GM12878 (cell line): ENCODE measurements around the gene B3GNT4. TPM values are rescaled to one million over a fixed set of nuclear protein-coding genes. Genes with fewer than 3 reads are reported as not detected.

Experiments used
- ATAC-seq: fragments of 200-7000 bp; cut with Tn5 transposase; 3 replicates; pipeline ENCODE4 v1.9.1; 2020; ENCODE audit warnings: mild to moderate bottlenecking, moderate library complexity
- BruUV-seq: library from RNA; stranded (reverse); fragments of 400-500 nt; replicated peaks from 2 replicates; lab custom pipeline; 2021; lab: Mats Ljungman, UMichigan
- CTCF ChIA-PET: fragments of 300-600 bp; sonication (Branson Sonifier 250); formaldehyde crosslinking; extraction: SDS; loops from one replicate; lab custom pipeline; 2021; ENCODE audit warnings: inconsistent platforms; lab: Yijun Ruan, JAX
- POLR2A ChIA-PET: fragments of 350-600 bp; formaldehyde crosslinking; extraction: SDS; loops from one replicate; lab custom pipeline; 2021; ENCODE audit warnings: inconsistent platforms; lab: Charles Lee
- RAD21 ChIA-PET: fragments of 300-600 bp; sonication (Branson Sonifier 250); formaldehyde crosslinking; loops from one replicate; lab custom pipeline; 2023; ENCODE audit warnings: antibody characterized with exemption; ENCODE audit not compliant: unreplicated experiment; lab: Charles Lee
- SMC1A ChIA-PET: fragments of 300-600 bp; sonication (Branson Sonifier 250); formaldehyde crosslinking; loops from one replicate; lab custom pipeline; 2023; ENCODE audit not compliant: unreplicated experiment, uncharacterized antibody; lab: Charles Lee
- DNase-seq: peaks from one replicate; pipeline ENCODE4 v3.0.0-alpha.2; 2011; ENCODE audit warnings: low read depth, low spot score
- FAIRE-seq: peaks from 3 replicates; lab custom pipeline; 2011; peaks lifted over from hg19 to GRCh38; lab: Jason Lieb, UNC
- H2AFZ ChIP-seq: 2 replicates; pipeline ENCODE4 v1.6.0; 2011; ENCODE audit warnings: low read depth, low read length, control low read depth; ENCODE audit not compliant: control insufficient read depth
- H3K27ac ChIP-seq: 2 replicates; pipeline ENCODE4 v1.5.1; 2011; ENCODE audit warnings: control low read depth; ENCODE audit not compliant: control insufficient read depth, insufficient read depth
- H3K27me3 ChIP-seq, 2 experiments: replicated peaks in 1 of 2; 2 replicates each; pipeline versions ENCODE4 v1.6.0 to v1.6.1; 2011; ENCODE audit warnings: low read length in 1 of 2; ENCODE audit not compliant: control insufficient read depth in 2 of 2, insufficient read depth in 2 of 2
- H3K36me3 ChIP-seq, 2 experiments: 2 replicates each; pipeline ENCODE4 v1.5.1; 2011; ENCODE audit warnings: low read length in 1 of 2; ENCODE audit not compliant: control insufficient read depth in 2 of 2, insufficient read depth in 2 of 2
- H3K4me1 ChIP-seq: 2 replicates; pipeline ENCODE4 v1.6.1; 2011; ENCODE audit warnings: mild to moderate bottlenecking, low read length, moderate library complexity, mixed read lengths; ENCODE audit not compliant: control insufficient read depth, insufficient read depth
- H3K4me2 ChIP-seq: 2 replicates; pipeline ENCODE4 v1.6.0; 2011; ENCODE audit warnings: control low read depth; ENCODE audit not compliant: control insufficient read depth, insufficient read depth
- H3K4me3 ChIP-seq: fragments of 200-600 bp; sonication (generic); 2 replicates; pipeline ENCODE4 v1.5.1; 2016
- H3K79me2 ChIP-seq: 2 replicates; pipeline ENCODE4 v1.6.0; 2011; ENCODE audit warnings: low read length; ENCODE audit not compliant: control insufficient read depth, insufficient read depth
- H3K9ac ChIP-seq: 2 replicates; pipeline ENCODE4 v1.8.0; 2011; ENCODE audit warnings: low read length, control low read depth, mixed read lengths; ENCODE audit not compliant: control insufficient read depth, insufficient read depth
- H3K9me3 ChIP-seq: replicated peaks from 3 replicates; pipeline ENCODE4 v1.5.1; 2011; ENCODE audit warnings: mild to moderate bottlenecking, low read length; ENCODE audit not compliant: control insufficient read depth, insufficient read depth
- H4K20me1 ChIP-seq: 2 replicates; pipeline ENCODE4 v1.6.0; 2011; ENCODE audit not compliant: control insufficient read depth, insufficient read depth
- BHLHE40 ChIP-seq, 2 experiments: fragments of 450-650 bp in 1 of 2; IDR thresholded peaks; 2 replicates each; pipeline ENCODE4 v1.6.1; 2011 to 2017; ENCODE audit warnings: low read depth in 2 of 2, borderline replicate concordance in 1 of 2, improper control_type of control experiment in 1 of 2, low read length in 1 of 2, mild to moderate bottlenecking in 1 of 2
- CBX3 ChIP-seq: fragments of 200-600 bp; sonication (generic); IDR thresholded peaks from 2 replicates; pipeline ENCODE4 v1.6.1; 2016; ENCODE audit warnings: low read depth, borderline replicate concordance
- MEF2A ChIP-seq: IDR thresholded peaks from 2 replicates; pipeline ENCODE4 v1.6.1; 2011; ENCODE audit warnings: low read depth, mild to moderate bottlenecking, low read length, moderate library complexity; ENCODE audit not compliant: insufficient read depth
- POLR2AphosphoS2 ChIP-seq: IDR thresholded peaks from 2 replicates; pipeline ENCODE4 v1.6.1; 2011; ENCODE audit warnings: low read depth, mild to moderate bottlenecking, low read length, improper control_type of control experiment, moderate library complexity
- SIX5 ChIP-seq: IDR thresholded peaks from 2 replicates; pipeline ENCODE4 v1.6.1; 2011; ENCODE audit warnings: mild to moderate bottlenecking, low read depth, low read length, moderate library complexity; ENCODE audit not compliant: severe bottlenecking
- ZNF217 ChIP-seq: fragments of 450-650 bp; IDR thresholded peaks from 2 replicates; pipeline ENCODE4 v1.6.1; 2017; ENCODE audit warnings: antibody characterized with exemption, mild to moderate bottlenecking
- ZNF592 ChIP-seq: fragments of 450-650 bp; IDR thresholded peaks from 2 replicates; pipeline ENCODE4 v1.6.1; 2017; ENCODE audit warnings: mild to moderate bottlenecking, moderate library complexity
- WGBS: methylation state at CpG from one replicate; pipeline ENCODE4 v1.1.6; 2016; ENCODE audit warnings: low lambda C conversion rate; ENCODE audit not compliant: insufficient replicate concordance, insufficient coverage; ENCODE audit errors: missing lambda C conversion rate; 5-methylcytosine and 5-hydroxymethylcytosine counted together
- in situ Hi-C: fragments of 300-500 bp; cut with MboI; formaldehyde crosslinking; loops from 9 replicates; pipeline ENCODE4 v1.14.3; 2018; ENCODE audit warnings: mixed read lengths
- intact Hi-C: fragments of 100-400 bp; cut with micrococcal nuclease; formaldehyde crosslinking; loops from one replicate; pipeline ENCODE4 v1.14.2; 2022; ENCODE audit not compliant: unreplicated experiment
- polyA plus RNA-seq, 11 experiments: library from polyadenylated mRNA; depleted of rRNA in 4 of 11; unstranded in 6 of 11; stranded (reverse) in 5 of 11; fragments of >200 nt; fragmentation: Nextera tagmentation in 4 of 11; fragmentation: Illumina TruSeq in 1 of 11; extraction: Ambion mirVana in 4 of 11; extraction: Trizol in 1 of 11; gene quantifications; 1 replicate in 1 of 11; 2 replicates in 10 of 11; pipeline versions ENCODE4 v1.2.1 to v1.2.3, GENCODE V29; 2011 to 2016; ENCODE audit warnings: inconsistent platforms in 2 of 11, missing spikeins in 2 of 11, low read depth in 1 of 11
- total RNA-seq, 4 experiments: library from RNA; depleted of rRNA in 3 of 4; stranded (reverse); fragments of >200 nt in 3 of 4; fragmentation: Illumina TruSeq in 1 of 4; extraction: Trizol in 1 of 4; gene quantifications; 2 replicates each; pipeline versions ENCODE4 v1.2.1 to v1.2.3, GENCODE V29; 2013 to 2021
- TF ChIP-seq, protein P1 (sequence below): IDR thresholded peaks from 2 replicates; pipeline ENCODE4 v1.6.1; 2011; ENCODE audit warnings: mild to moderate bottlenecking, low read depth, low read length, moderate library complexity; ENCODE audit not compliant: insufficient replicate concordance
- TF ChIP-seq, protein P2 (sequence below), 3 experiments: IDR thresholded peaks in 2 of 3; conservative IDR thresholded peaks in 1 of 3; 2 replicates each; pipeline ENCODE4 v1.5.1; 2011; ENCODE audit warnings: low read depth in 3 of 3, low read length in 3 of 3, mild to moderate bottlenecking in 3 of 3, control low read depth in 2 of 3, moderate library complexity in 2 of 3, inconsistent platforms in 1 of 3, mixed read lengths in 1 of 3; ENCODE audit not compliant: control insufficient read depth in 2 of 3, insufficient read depth in 1 of 3; ENCODE audit errors: extremely low read depth in 1 of 3
- TF ChIP-seq, protein P3 (sequence below): fragments of 450-650 bp; IDR thresholded peaks from 2 replicates; pipeline ENCODE4 v1.6.1; 2017; ENCODE audit warnings: mild to moderate bottlenecking, moderate library complexity

Gene B3GNT4
- total and polyA plus RNA-seq, 10 of the 15 experiments (the other 5 are each of a cell fraction or from before 2014, with no cell fraction given) = 0.04 to 0.95 (median 0.88) TPM; not detected in 7

- H3K4me3 ChIP-seq = no peak overlapping the region
- 42% methylated on average over 24 of the region's 24 CpGs for WGBS
- SMC1A ChIA-PET = no interaction called here
- DNase-seq = no peak
- ATAC-seq = no peak
- BruUV-seq = no TSS peak
- no peak overlapping the region for H2AFZ ChIP-seq
- no peak for FAIRE-seq
- in situ Hi-C loops (no loop called here), intact Hi-C loops (no loop called here)
- H3K9ac ChIP-seq = no peak overlapping the region
- TF ChIP-seq SIX5 (no peak), MEF2A (no peak), CBX3 (no peak), ZNF217 (no peak), ZNF592 (no peak), BHLHE40 (IDR thresholded peaks at IDR 0.05; ENCODE audit: borderline replicate concordance in 1 of 2, low read depth in 2 of 2, low read length in 1 of 2) (peak in 1 of 2 experiments; percentile 20; a peak in 1 of 4 replicates), POLR2AphosphoS2 (no peak)
- TF ChIP-seq, protein P1, sequence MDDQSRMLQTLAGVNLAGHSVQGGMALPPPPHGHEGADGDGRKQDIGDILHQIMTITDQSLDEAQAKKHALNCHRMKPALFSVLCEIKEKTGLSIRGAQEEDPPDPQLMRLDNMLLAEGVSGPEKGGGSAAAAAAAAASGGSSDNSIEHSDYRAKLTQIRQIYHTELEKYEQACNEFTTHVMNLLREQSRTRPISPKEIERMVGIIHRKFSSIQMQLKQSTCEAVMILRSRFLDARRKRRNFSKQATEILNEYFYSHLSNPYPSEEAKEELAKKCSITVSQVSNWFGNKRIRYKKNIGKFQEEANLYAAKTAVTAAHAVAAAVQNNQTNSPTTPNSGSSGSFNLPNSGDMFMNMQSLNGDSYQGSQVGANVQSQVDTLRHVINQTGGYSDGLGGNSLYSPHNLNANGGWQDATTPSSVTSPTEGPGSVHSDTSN = no peak
- TF ChIP-seq, protein P2, sequence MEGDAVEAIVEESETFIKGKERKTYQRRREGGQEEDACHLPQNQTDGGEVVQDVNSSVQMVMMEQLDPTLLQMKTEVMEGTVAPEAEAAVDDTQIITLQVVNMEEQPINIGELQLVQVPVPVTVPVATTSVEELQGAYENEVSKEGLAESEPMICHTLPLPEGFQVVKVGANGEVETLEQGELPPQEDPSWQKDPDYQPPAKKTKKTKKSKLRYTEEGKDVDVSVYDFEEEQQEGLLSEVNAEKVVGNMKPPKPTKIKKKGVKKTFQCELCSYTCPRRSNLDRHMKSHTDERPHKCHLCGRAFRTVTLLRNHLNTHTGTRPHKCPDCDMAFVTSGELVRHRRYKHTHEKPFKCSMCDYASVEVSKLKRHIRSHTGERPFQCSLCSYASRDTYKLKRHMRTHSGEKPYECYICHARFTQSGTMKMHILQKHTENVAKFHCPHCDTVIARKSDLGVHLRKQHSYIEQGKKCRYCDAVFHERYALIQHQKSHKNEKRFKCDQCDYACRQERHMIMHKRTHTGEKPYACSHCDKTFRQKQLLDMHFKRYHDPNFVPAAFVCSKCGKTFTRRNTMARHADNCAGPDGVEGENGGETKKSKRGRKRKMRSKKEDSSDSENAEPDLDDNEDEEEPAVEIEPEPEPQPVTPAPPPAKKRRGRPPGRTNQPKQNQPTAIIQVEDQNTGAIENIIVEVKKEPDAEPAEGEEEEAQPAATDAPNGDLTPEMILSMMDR (IDR thresholded peaks at IDR 0.05 in 2 of 3, conservative IDR thresholded peaks at IDR 0.05 in 1 of 3; ENCODE audit: control insufficient read depth in 2 of 3, extremely low read depth in 1 of 3, insufficient read depth in 1 of 3, low read depth in 3 of 3, low read length in 3 of 3) = 0 out of 6 replicates have a peak, but pooled peaks of 1 of the 3 experiments have one; percentile 1
- TF ChIP-seq, protein P3, sequence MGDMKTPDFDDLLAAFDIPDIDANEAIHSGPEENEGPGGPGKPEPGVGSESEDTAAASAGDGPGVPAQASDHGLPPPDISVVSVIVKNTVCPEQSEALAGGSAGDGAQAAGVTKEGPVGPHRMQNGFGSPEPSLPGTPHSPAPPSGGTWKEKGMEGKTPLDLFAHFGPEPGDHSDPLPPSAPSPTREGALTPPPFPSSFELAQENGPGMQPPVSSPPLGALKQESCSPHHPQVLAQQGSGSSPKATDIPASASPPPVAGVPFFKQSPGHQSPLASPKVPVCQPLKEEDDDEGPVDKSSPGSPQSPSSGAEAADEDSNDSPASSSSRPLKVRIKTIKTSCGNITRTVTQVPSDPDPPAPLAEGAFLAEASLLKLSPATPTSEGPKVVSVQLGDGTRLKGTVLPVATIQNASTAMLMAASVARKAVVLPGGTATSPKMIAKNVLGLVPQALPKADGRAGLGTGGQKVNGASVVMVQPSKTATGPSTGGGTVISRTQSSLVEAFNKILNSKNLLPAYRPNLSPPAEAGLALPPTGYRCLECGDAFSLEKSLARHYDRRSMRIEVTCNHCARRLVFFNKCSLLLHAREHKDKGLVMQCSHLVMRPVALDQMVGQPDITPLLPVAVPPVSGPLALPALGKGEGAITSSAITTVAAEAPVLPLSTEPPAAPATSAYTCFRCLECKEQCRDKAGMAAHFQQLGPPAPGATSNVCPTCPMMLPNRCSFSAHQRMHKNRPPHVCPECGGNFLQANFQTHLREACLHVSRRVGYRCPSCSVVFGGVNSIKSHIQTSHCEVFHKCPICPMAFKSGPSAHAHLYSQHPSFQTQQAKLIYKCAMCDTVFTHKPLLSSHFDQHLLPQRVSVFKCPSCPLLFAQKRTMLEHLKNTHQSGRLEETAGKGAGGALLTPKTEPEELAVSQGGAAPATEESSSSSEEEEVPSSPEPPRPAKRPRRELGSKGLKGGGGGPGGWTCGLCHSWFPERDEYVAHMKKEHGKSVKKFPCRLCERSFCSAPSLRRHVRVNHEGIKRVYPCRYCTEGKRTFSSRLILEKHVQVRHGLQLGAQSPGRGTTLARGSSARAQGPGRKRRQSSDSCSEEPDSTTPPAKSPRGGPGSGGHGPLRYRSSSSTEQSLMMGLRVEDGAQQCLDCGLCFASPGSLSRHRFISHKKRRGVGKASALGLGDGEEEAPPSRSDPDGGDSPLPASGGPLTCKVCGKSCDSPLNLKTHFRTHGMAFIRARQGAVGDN = no peak
- H3K4me2 ChIP-seq = no peak overlapping the region
- no peaks in the 10 kb centered on the region for H3K4me1 ChIP-seq
- RAD21 ChIA-PET = no interaction called here
- H3K27ac ChIP-seq = no peak overlapping the region
- H3K36me3 ChIP-seq = no peaks in the 10 kb centered on the region
- peaks cover 0 to 5% of the 10 kb centered on the region in 2 experiments; a peak in 3 of 4 replicates for H3K27me3 ChIP-seq
- no peaks in the 10 kb centered on the region; the same call in 2 of the 3 replicates for H3K9me3 ChIP-seq
- no peaks in the 10 kb centered on the region; the same call in 1 of the 2 replicates for H4K20me1 ChIP-seq
- H3K79me2 ChIP-seq = no peaks in the 10 kb centered on the region
- POLR2A ChIA-PET = no interaction called here
- CTCF ChIA-PET = no interaction called here
Measured at GRCh38 chr12:122200541-122201175, 2.9 kb upstream of the B3GNT4 start.
